Mucosa of gallbladder (tissue), 1 donor: ENCODE results near the gene PLEKHO2. TPM values are rescaled to one million over a fixed set of nuclear protein-coding genes. Genes with fewer than 3 reads are reported as not detected.
A peak's percentile ranks its signal among the peaks of the same experiment; 100 is the strongest.

Experiments used
- DNase-seq: peaks from one replicate; pipeline ENCODE4 v3.0.0-alpha.2; 2020; ENCODE audit warnings: low spot score
- total RNA-seq: library from RNA; stranded (reverse); gene quantifications from one replicate; pipeline ENCODE4 v1.2.1, GENCODE V29; 2021
- donor health status: DM: no; HTN: no; CAD: no.

PLEKHO2 gene
- total RNA-seq, 1 donor from 2014 or later: 31.5 TPM

DNA sequence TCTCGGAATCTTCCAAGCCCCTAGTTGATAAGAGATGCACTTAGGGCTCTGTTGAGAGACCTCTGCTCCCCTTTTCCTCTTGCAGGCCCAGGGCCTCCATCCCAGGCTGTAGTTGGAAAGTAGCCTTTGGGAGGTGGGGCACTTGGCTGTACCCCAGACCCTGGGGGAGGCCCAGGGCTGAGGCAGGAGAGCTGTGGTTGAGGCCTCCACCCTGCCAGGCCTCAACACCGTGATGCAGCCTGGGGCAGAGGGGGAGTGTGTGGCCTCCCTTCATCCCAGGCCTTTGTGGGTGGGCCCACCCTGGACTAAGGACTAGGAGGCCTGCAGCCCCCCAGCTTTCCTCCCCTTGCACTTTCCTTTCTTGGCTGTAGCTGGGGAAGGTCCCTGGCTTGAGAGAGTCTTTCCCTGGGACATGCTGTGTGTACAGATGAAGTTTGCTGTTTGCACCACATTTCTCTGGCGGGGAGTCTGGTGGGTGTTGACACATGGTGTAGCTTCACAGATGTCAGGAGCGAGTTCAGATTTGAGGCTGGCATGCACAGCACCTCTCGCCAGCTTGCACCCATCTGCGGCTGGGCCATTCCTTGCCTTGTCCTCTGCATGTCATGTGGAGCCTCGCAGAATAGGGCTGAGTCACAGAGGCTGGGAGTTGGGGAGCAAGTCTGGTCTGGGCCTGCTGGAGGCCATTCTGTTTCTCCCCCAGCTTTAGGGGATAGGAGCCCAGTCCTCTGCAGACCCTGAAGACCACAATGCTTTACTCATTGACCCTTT is 13.7 kb downstream of the PLEKHO2 start:
- DNase-seq: no peak

DNA sequence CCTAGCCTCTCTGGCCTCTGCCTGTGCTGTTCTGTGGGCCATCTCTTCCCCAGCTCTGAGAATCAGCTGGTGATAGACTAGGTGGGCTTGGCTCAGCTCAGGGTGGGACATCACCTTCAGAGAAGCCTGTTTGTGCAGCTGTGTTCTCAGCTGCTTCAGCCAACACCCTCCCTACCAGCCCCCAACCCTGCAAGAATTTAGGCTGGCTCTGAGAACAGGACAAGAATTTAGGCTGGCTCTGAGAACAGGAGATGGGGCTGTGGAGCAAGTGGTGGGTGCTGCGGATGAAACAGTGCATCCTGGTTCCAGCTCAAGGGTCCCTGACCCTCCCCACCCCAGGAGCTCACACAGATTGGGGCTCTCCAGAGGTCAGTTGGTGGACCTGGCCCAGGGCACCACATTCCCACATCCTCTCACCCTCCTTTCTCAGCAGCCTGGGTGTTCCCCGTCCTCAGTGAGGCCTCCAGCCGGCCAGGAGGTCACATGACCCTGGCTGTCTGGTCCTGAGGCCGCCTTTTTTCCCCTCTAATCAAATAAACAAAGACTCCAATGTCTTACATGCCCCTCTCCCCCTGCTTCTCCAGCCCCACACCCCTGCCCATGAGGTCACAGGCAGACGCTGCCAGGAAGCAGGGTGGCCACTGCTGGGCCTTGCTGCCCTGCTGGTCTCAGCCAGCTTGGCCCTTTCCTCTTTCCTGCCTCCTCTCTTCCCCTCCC is 14.9 kb downstream of the PLEKHO2 start:
- no peak for DNase-seq

DNA sequence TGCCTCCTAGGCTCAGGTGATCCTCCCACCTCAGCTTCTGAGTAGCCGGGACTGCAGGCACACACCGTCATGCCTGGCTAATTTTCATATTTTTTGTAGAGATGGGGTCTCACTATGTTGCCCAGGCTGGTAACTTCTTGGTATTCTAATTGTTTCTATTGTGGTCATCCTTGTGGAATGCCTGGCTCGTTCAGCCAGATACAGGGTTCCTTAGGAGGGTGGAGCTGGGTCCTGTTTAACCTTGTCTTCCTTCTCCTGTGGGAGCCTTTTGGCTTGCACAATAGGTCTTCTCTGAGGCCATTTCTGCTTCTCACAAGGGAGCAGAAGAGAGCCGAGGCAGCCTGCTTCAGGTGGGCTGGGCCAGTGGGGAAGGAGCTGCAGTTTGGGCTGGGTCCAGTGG is 15.7 kb downstream of the PLEKHO2 start:
- DNase-seq: no peak

DNA sequence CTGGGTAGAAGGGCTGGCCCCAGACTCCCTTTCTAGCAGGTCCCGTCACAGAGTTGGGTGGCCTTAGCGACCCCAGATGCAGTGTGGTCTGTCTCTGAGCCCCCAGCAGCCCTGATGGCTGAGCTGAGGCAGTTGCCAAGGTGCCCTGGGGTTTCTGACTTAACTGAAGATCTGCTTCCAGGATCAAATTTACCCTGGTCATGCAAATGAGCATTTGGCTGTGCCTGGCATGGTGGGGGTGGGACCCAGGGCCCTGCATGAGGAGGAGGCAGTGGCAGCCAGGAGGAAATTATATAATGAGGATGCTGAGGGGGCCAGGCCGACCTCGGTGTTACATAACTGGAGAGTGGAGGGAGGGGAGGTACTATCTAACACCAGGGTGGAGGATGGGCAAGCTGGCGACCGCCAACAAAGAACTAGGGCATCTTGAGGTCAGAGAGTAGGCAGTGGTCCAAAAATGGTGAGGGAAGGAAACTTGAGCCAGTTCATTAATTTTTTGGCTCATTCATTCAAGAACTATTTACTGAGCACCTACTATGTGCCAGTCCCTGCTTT is 16.4 kb downstream of the PLEKHO2 start:
- DNase-seq: no peak

DNA sequence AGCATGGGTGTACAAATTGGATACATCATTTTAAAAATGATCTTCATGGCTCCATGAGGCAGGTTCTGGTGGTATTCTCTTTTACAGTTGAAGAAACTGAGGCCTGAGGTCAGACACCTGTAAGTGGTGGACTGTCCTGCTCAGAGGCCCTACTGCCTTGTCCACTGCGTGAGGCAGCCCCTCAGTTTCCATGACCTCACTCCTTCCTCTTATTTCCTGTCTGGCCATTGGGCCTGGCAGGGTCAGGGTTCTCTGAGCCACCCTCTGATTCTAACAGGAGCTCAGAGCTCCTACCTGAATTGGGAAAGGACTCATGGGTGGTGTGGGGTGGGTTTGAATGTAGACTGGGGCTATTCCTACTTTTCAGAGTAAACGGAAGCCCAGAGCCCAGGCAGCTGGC is 17.5 kb downstream of the PLEKHO2 start:
- no peak for DNase-seq

DNA sequence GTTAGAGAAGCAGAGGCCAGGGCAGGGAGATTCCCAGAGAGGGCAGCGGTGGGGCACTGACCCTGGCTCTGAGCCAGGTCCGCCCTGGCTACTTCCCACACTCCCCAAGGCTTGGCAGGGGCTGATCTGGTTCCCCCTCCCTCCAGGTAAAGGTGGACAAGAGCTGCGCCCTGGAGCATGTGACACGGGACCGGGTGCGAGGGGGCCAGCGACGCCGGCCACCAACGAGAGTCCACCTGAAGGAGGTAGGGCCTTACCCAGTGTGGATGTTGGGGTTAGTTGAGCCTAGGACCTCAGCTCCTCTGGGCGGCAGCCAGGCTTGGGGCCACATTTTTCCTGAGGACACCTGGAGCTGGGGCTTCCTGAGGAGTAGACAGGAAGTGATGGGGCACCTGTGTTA is 19.6 kb downstream of the PLEKHO2 start:
- no peak for DNase-seq

DNA sequence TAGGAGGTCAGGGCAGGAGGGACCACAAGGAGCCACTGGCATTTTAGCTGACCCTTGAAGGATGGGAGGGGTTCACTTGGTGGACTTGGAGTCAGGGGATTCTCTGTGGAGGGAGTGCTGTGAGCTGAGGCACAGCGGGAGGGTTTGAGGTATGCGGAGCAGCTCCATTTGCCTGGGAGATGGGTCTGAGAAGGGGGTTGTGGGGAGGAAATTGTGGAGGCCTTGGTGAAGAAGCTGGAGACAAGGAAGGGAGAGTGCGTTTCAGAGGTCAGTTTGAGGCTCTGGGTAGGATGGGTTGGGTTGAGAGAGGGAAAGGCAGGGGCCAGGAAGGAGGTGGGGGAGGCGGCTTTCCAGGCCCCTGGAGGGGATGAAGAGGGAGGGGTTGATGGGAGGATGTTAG is 20.2 kb downstream of the PLEKHO2 start:
- DNase-seq: no peak

DNA sequence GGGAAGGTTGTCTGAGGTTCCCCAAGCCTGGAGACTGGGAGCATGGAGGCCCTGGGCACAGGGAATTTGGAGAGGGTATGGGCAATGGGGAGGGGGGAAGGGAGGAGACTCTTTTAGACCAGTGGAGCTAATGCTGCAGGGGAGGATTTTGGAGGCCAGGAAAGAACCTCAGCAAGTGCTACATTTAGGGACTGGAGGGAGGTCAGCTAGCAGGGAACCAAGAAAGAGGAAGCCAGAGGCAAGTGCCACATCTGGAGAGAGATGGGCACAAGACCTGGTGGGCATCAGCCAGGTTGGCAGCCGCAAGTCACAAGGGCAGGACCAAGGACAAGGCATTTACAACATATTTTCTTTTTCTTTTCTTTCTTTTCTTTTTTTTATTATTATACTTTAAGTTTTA is 20.7 kb downstream of the PLEKHO2 start:
- DNase-seq: no peak

DNA sequence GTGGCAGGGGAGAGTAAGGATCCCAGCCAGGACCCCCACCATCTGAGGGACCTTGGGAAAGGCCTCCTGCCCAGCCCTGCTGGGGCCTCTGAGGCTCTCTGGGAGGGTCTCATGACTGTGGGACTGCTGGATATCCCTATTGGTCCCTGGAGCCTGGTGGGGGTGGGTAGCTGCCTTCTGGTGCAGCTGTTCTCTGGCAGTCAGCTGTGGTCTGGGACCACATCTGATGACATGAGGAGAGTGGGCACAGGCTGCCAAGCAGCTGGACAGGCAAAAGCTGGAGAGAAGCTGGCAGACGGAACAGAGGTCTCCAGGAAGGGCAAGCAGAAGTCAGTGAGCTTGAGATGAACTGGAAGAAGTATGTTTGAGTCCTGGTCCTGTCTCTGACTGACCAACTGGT is 22.4 kb downstream of the PLEKHO2 start:
- no peak for DNase-seq

DNA sequence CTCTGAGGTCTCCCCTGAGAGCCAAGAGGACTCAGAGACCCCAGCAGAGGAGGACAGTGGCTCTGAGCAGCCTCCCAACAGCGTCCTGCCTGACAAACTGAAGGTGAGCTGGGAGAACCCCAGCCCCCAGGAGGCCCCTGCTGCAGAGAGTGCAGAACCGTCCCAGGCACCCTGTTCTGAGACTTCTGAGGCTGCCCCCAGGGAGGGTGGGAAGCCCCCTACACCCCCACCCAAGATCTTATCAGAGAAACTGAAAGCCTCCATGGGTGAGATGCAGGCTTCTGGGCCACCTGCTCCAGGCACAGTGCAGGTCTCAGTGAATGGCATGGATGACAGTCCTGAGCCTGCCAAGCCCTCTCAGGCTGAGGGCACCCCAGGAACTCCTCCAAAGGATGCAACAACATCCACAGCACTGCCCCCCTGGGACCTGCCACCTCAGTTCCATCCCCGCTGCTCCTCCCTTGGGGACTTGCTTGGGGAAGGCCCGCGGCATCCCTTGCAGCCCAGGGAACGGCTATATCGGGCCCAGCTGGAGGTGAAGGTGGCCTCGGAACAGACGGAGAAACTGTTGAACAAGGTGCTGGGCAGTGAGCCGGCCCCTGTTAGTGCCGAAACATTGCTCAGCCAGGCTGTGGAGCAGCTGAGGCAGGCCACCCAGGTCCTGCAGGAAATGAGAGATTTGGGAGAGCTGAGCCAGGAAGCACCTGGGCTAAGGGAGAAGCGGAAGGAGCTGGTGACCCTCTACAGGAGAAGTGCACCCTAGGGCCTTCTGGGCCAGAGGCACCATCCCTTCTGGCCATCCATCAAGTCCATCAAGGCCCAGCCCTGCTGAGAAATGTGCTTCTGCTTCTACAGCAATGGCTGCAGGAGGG is 23.6 kb downstream of the PLEKHO2 start:
- DNase-seq: no peak

DNA sequence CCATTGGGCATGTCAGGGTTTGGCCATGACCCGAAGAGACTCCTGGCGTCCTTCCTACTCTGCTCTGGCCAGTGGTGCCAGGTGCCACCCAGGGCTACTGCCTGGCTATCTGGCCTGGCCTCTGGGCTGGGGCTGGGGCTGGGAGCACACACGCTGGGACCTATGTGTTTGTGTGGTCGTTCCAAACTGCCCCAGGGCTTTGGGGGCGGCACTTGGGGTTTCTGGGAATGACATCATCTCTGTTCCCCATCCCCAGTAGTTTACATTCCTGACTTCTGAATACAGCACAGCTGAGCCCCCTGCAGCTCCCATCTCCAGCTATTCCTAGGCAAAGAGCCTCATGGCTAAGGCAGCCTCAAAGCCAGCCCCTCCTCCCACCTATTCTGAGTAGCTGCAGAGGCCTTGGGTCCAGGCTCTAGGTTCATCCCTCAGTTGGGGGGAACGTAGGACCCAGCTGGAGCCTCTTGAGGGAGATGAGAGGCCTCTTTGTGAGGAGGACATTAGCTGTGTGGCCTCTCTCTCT is 24.3 kb downstream of the PLEKHO2 start:
- DNase-seq: no peak

DNA sequence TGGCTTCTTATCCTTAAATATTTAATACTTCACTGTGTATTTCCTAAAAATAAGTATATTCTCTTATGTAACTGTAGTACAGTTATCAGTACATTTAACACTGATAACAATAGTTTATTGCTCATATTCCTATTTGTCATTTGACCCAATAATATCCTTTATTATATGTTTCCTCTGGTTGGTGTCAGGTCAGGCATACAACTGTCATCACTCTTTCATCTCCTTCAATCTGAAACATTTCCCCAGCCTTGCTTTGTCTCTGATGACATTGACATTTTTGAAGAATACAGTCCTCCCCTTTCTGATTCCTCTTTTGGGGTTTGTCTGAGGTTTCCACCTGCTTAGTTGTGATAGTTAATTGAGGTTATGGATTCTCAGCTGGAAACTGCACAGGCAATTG is 27.8 kb downstream of the PLEKHO2 start:
- no peak for DNase-seq

DNA sequence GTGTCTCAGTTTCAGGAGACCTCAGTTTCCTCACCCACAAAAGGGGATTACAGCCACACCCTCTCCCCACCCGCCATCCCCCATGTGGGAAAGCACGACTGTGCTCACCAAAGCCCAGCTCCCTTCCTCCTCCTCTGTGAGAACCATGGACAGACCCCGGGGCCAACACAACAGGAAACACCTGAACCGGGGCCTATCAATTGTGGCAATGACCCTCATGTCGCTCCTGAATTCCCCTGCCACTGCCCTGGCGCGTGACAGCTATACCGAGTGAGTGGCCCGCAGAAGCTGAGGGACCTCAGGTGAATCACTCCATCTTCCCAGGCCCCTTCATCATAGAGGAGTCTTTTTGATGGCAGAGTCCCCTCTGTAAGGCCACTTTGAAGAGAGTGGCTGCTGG is 28.6 kb downstream of the PLEKHO2 start:
- no peak for DNase-seq

DNA sequence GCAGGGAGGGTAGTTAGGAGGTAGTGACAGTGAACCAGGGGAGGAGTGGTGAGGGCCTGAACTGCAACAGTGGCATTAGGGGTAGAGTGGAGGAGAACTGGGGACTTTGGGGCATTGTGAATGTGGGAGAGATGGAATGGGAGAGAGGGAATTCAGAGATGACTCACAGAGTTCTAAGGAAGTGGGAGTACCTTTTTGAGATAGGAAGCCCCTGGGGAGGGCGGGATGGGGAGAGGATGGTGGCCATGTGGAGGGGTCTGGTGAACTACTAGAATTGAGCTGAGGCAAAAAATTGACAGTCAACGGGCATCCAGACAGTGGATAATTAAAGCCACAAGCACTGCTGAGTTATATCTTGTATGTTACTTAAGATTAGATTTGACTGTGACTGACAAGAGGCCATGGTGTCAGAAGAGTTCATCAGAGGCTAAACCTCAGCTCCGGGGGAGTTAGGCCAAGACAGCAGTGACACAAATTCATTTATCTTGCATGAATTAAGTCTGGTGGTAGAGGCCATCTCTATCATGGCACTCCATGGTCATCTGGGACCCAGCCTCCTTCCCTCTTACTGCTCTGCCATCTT is 34.0 kb downstream of the PLEKHO2 start:
- no peak for DNase-seq

DNA sequence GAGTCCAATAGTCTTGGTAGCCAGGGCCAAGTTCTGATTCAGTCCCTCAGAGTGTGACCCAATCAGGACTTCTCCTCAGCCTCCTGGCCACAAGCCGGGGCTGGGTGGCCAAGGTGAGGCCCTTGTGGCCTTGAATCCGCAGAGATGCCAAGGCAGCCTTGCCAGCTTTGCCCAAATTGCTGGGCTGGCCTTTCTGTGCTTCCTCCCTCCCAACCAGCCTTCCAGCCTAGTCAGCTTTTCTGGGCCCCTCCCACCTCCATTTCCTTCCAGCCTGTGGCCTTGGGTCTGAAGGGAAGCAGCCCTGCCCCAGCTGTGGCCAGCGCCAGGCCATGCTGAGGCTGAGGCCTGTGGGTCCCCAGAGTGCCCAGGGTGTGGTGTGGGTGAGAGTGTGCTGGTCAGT is 35.7 kb downstream of the PLEKHO2 start:
- DNase-seq: peak; percentile 68

DNA sequence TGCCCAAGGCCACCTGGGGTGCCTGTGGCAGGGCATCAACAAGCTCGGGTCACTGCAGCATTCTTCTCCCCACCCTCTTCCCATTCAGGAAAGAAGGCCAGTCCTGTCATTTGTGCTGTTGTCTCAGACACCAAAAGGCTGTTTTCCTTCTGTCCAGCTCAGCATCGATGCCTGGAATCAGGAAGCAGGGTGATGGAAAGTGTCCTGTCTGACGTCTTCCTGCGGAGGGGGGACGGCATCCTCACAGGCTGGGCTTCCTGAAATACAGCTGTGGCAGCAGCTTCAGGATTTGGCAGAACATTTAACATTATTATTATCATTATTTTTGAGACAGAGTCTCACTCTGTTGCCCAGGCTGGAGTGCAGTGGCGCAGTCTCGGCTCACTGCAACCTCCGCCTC is 37.0 kb downstream of the PLEKHO2 start:
- DNase-seq: peak; percentile 45

DNA sequence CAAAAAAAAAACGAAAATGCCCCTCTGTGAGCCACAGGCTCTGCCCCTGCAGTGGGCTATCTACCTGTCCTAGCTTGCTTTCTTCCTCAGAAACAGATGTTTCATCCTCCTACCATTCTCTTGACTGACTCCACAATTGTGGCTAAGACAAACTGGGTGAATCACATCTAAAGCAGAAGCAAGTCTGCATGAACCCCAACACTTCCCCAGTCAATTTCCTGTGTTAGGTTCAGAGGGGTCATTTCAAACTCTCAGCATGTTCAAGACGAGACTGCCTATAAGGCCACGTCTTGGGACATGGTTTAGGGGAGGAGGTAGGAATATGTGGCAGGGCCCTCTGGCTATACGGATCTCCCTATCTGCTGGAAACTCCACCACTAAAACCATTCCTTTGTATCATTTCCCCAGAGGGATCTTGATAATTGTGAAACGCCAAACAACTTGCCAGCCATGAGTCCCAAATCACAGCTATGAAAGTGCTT is 41.4 kb downstream of the PLEKHO2 start:
- DNase-seq: no peak

DNA sequence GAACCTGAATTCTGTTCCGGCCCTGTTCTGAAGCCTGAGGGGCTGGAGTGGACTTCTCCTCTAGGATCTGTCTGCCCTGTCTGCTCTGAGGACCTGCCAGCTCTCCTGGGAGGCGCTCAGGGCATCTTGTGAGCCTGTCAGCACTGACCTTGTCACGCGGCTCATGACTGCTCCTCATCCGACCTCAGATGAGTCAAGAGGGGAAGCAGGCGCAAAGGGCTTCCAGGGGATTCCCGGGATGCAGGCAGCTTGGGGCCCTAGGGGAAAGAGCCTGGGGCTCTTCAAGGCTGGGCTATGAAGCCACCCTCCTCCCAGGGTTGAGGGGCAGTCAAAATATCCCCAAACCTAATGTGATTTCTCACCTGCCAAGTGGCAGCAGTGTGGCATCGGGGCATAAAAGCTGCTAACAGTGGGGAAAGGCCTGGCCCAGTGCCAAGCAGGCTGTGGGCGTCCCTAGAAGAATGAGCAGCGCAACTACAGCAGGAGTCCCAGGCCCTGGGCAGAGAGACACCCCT is 42.3 kb downstream of the PLEKHO2 start:
- peak; percentile 48 for DNase-seq

DNA sequence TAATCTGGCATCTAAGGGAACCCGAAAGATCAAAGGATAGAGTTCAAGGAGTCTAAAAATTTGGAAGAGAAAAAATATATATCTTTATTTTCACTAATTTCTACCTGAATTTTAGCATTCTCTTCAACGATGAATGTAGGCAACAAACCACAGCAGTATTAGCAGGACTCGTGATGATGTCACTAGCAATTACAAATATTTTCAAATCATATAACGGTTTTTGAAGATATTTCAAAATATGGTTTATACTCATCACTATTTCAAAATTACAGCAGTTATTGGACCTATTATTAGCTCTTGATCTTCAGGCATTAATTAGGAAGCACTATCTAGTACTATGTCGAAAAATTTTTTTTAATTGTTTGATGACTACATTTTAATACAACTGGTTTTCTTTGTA is 43.0 kb downstream of the PLEKHO2 start:
- DNase-seq: no peak

DNA sequence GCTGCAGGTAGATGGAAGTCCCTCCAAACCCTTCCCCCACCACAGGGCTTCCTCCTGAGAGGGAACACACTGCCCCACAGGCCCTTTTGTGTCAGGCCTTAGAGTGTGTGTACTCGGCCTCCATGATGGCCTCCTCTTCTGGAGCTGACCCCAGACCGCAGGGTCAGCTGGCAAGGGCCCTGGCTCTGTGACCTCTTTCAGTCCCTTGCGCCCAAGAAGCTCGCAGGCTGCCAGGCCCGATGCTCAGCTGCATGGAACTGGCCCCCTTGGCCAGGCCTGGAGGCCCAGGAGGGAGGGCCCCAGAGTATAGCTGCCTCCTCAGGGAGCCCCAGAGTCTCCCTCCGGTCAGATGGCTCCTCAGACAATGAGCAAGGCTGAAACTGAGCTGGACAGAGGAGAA is 46.6 kb downstream of the PLEKHO2 start:
- DNase-seq: no peak

DNA sequence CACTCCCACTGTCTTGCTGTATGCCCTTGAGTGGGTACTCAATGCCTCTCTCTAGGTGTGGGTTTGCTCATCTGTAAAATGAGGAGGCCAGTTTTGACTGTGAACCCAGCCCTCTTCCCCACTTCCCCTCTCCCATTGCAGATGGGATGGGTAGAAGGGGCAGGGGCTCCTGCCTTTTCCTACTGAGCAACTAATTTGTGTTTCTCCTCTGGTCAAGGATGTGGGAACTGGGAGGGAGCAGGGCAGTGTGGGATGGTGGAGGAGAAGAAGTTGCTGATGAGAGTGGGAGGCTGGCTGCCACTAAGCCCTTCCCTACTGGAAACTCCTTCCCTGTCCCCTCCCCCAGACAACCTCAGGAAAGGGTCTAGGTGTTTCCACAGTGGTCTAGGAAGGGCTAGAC is 49.8 kb downstream of the PLEKHO2 start:
- no peak for DNase-seq
